Stimulated activated CD8-positive, alpha-beta memory T cell treated with anti-CD3 and anti-CD28 coated beads, Interleukin-7, amount 100 ng/mL, for 1 hour (primary cell): ENCODE results near the gene PHLDB1.

Source experiments
- DNase-seq, 2 donors: peaks; one replicate each; pipeline ENCODE4 v3.0.0-alpha.2; 2020; ENCODE audit warnings: low read depth in 2 of 2

Gene PHLDB1

GRCh38 chr11:118639899-118640298 is 32.5 kb downstream of the PHLDB1 start:
- DNase-seq = no peak

- DNase-seq = no peak
These were observed 33.1 kb downstream of the PHLDB1 start for GRCh38 chr11:118640332-118641154.

GRCh38 chr11:118641397-118642019 is 34.1 kb downstream of the PHLDB1 start:
- no peak for DNase-seq

- DNase-seq = no peak
These were observed 36.0 kb downstream of the PHLDB1 start for GRCh38 chr11:118643142-118643994.

- no peak for DNase-seq
These were observed 36.6 kb downstream of the PHLDB1 start for GRCh38 chr11:118643995-118644345.

GRCh38 chr11:118644496-118644895 is 37.1 kb downstream of the PHLDB1 start:
- no peak for DNase-seq

- no peak for DNase-seq
These were observed 37.8 kb downstream of the PHLDB1 start for GRCh38 chr11:118645066-118645715.

GRCh38 chr11:118646393-118646792 is 39.0 kb downstream of the PHLDB1 start:
- no peak for DNase-seq

- no peak for DNase-seq
These were observed 40.9 kb downstream of the PHLDB1 start for GRCh38 chr11:118648291-118648690.

- no peak for DNase-seq
These were observed 42.5 kb downstream of the PHLDB1 start for GRCh38 chr11:118649941-118650340.

- no peak for DNase-seq
These were observed 43.0 kb downstream of the PHLDB1 start for GRCh38 chr11:118650366-118650765.

GRCh38 chr11:118651820-118652219 is 44.4 kb downstream of the PHLDB1 start:
- no peak for DNase-seq

- no peak for DNase-seq
These were observed 45.3 kb downstream of the PHLDB1 start for GRCh38 chr11:118652681-118653181.

- DNase-seq = no peak
These were observed 46.4 kb downstream of the PHLDB1 start for GRCh38 chr11:118653684-118654390.

- DNase-seq = no peak
These were observed 48.2 kb downstream of the PHLDB1 start for GRCh38 chr11:118655486-118656190.

- DNase-seq = no peak
These were observed 49.2 kb downstream of the PHLDB1 start for GRCh38 chr11:118656563-118657165.

GRCh38 chr11:118657238-118657637 is 49.8 kb downstream of the PHLDB1 start:
- no peak for DNase-seq

GRCh38 chr11:118657709-118658428 is 50.5 kb downstream of the PHLDB1 start:
- DNase-seq = no peak
